Panc1 (cell line): ENCODE measurements around the gene NUP37. TPM values are rescaled to one million over a fixed set of nuclear protein-coding genes. Genes with fewer than 3 reads are reported as not detected.
"Not testable (repeated sequence)": the region's sequence is repeated elsewhere in the genome, so short reads cannot be mapped to it uniquely, and the experiment has no call there.

Source experiments
- ATAC-seq: fragments of 200-7000 bp; cut with Tn5 transposase; 2 replicates; pipeline ENCODE4 v1.9.1; 2020; ENCODE audit warnings: mild to moderate bottlenecking, moderate library complexity
- BruUV-seq: library from RNA; stranded (reverse); fragments of 400-500 nt; replicated peaks from 2 replicates; lab custom pipeline; 2021; lab: Mats Ljungman, UMichigan
- CTCF ChIA-PET: fragments of 300-600 bp; sonication (Branson Sonifier 250); formaldehyde crosslinking; loops from one replicate; lab custom pipeline; 2022; ENCODE audit warnings: antibody characterized with exemption; lab: Charles Lee
- POLR2A ChIA-PET: fragments of 300-600 bp; sonication (Branson Sonifier 250); formaldehyde crosslinking; loops from one replicate; lab custom pipeline; 2022; ENCODE audit warnings: antibody characterized with exemption; lab: Charles Lee
- DNase-seq: peaks from one replicate; pipeline ENCODE4 v3.0.0-alpha.2; 2010; ENCODE audit warnings: low read depth, low spot score
- H3K27ac ChIP-seq: 2 replicates; pipeline ENCODE4 v1.5.1; 2011; ENCODE audit warnings: mild to moderate bottlenecking, low read length, inconsistent platforms
- H3K27me3 ChIP-seq: fragments of 200-500 bp; sonication (Bioruptor generic); 2 replicates; pipeline ENCODE4 v1.6.0; 2014; ENCODE audit warnings: low read length, inconsistent platforms; ENCODE audit not compliant: control insufficient read depth, insufficient read depth
- H3K36me3 ChIP-seq: fragments of 200-500 bp; sonication (Bioruptor generic); 2 replicates; pipeline ENCODE4 v1.5.1; 2014; ENCODE audit warnings: inconsistent platforms, mild to moderate bottlenecking, low read length, moderate library complexity; ENCODE audit not compliant: control insufficient read depth, insufficient read depth
- H3K4me1 ChIP-seq: 2 replicates; pipeline ENCODE4 v1.5.1; 2011; ENCODE audit warnings: inconsistent platforms, mild to moderate bottlenecking, low read length, moderate library complexity; ENCODE audit not compliant: control insufficient read depth, insufficient read depth
- H3K4me3 ChIP-seq, 2 experiments: 2 replicates each; pipeline ENCODE4 v1.5.1; 2011 to 2012; ENCODE audit warnings: low read depth in 2 of 2, low read length in 2 of 2, mild to moderate bottlenecking in 2 of 2, inconsistent platforms in 1 of 2, moderate library complexity in 1 of 2
- H3K9me3 ChIP-seq: fragments of 200-500 bp; sonication (Bioruptor generic); 2 replicates; pipeline ENCODE4 v1.5.1; 2014; ENCODE audit warnings: low read depth, mild to moderate bottlenecking, inconsistent platforms, low read length, moderate library complexity; ENCODE audit not compliant: control insufficient read depth, insufficient read depth
- CTCF ChIP-seq: fragments of 450-650 bp; IDR thresholded peaks from 2 replicates; pipeline ENCODE4 v1.5.1; 2017; ENCODE audit warnings: mild to moderate bottlenecking
- POLR2AphosphoS5 ChIP-seq: IDR thresholded peaks from 2 replicates; pipeline ENCODE4 v1.6.1; 2012; ENCODE audit warnings: mild to moderate bottlenecking, low read depth, low read length, moderate library complexity
- REST ChIP-seq, 2 experiments: IDR thresholded peaks; 2 replicates each; pipeline ENCODE4 v1.6.1; 2011 to 2012; ENCODE audit warnings: low read depth in 2 of 2, control low read depth in 1 of 2, low read length in 1 of 2, mild to moderate bottlenecking in 1 of 2, moderate library complexity in 1 of 2; ENCODE audit not compliant: insufficient read depth in 1 of 2
- SIN3A ChIP-seq: IDR thresholded peaks from 2 replicates; pipeline ENCODE4 v1.6.1; 2012; ENCODE audit warnings: low read depth, mild to moderate bottlenecking, low read length, moderate library complexity, borderline replicate concordance; ENCODE audit not compliant: insufficient read depth
- TCF7L2 ChIP-seq: IDR thresholded peaks from 2 replicates; pipeline ENCODE4 v1.6.1; 2011; ENCODE audit warnings: mild to moderate bottlenecking, low read depth, low read length, inconsistent platforms
- in situ Hi-C: cut with HindIII; loops from 2 replicates; pipeline ENCODE4 v1.10.0; 2016; ENCODE audit warnings: low sequenced_read_pairs, low pct_unique_long_range_greater_than_20kb
- intact Hi-C: fragments of 100-400 bp; cut with micrococcal nuclease; formaldehyde crosslinking; loops from one replicate; pipeline ENCODE4 v1.10.0; 2022; ENCODE audit not compliant: unreplicated experiment
- total RNA-seq: library from RNA; stranded (reverse); gene quantifications from one replicate; pipeline ENCODE4 v1.2.1, GENCODE V29; 2021; ENCODE audit not compliant: unreplicated experiment

Gene NUP37
- total RNA-seq, 1 experiment from 2014 or later, result 47.7 TPM

GRCh38 chr12:102144221-102144620 is 24.3 kb upstream of the NUP37 start:
- ATAC-seq, result no peak
- POLR2A ChIA-PET, result no interaction called here
- intact Hi-C loops, result loop anchor here (10.0 kb wide), 1 partner anchor 61 kb away; no protein-coding TSS in a partner anchor
- Histone ChIP-seq H3K9me3 (no peaks in the 10 kb centered on the region), H3K27me3 (no peaks in the 10 kb centered on the region), H3K27ac (no peak overlapping the region), H3K4me1 (no peaks in the 10 kb centered on the region), H3K4me3 (no peak overlapping the region), H3K36me3 (no peaks in the 10 kb centered on the region)
- in situ Hi-C loops, result no loop called here
- no TSS peak for BruUV-seq
- no peak for DNase-seq
- CTCF ChIA-PET, result no interaction called here
- TF ChIP-seq POLR2AphosphoS5 (no peak), REST (IDR thresholded peaks at IDR 0.05; ENCODE audit: insufficient read depth in 1 of 2, low read depth in 2 of 2, low read length in 1 of 2) (no peak), TCF7L2 (no peak), CTCF (no peak), SIN3A (no peak)

- ATAC-seq, H3K27me3 ChIP-seq, CTCF ChIA-PET, H3K4me1 ChIP-seq, H3K9me3 ChIP-seq, H3K4me3 ChIP-seq, POLR2A ChIA-PET, H3K36me3 ChIP-seq, BruUV-seq, H3K27ac ChIP-seq, in situ Hi-C loops, DNase-seq: not testable (repeated sequence)
- intact Hi-C loops, result loop anchor here (10.0 kb wide), 1 partner anchor 62 kb away; no protein-coding TSS in a partner anchor
Measured at GRCh38 chr12:102142866-102143373, 23.0 kb upstream of the NUP37 start.

GRCh38 chr12:102137619-102138018 is 17.7 kb upstream of the NUP37 start:
- ATAC-seq, DNase-seq, POLR2A ChIA-PET: not testable (repeated sequence)

GRCh38 chr12:102131442-102131841 is 11.5 kb upstream of the NUP37 start:
- H3K36me3 ChIP-seq, BruUV-seq, H3K4me1 ChIP-seq, H3K27me3 ChIP-seq, DNase-seq, H3K27ac ChIP-seq, in situ Hi-C loops, H3K4me3 ChIP-seq, CTCF ChIA-PET, intact Hi-C loops, POLR2A ChIA-PET, H3K9me3 ChIP-seq, ATAC-seq: not testable (repeated sequence)

More at GRCh38 chr12:102137619-102138018, 17.7 kb upstream of the NUP37 start:
- H3K36me3 ChIP-seq, H3K4me1 ChIP-seq, CTCF ChIA-PET, in situ Hi-C loops, H3K27me3 ChIP-seq, H3K9me3 ChIP-seq, intact Hi-C loops, H3K27ac ChIP-seq, H3K4me3 ChIP-seq, BruUV-seq: not testable (repeated sequence)

GRCh38 chr12:102130720-102131119 is 10.8 kb upstream of the NUP37 start:
- H3K27me3 ChIP-seq, CTCF ChIA-PET, H3K4me1 ChIP-seq, ATAC-seq, H3K27ac ChIP-seq, H3K9me3 ChIP-seq, H3K36me3 ChIP-seq, BruUV-seq, DNase-seq, POLR2A ChIA-PET, intact Hi-C loops, in situ Hi-C loops, H3K4me3 ChIP-seq: not testable (repeated sequence)
